Stimulated activated memory B cell treated with anti-CD40 and anti-IgM and Interleukin-4, amounts not matched to agents 10 μg/mL and 1 μg/mL and 100 μg/mL, for 72 hours (primary cell): ENCODE results near the gene GRK6.

Experiments
- ATAC-seq: fragments of 150-1000 bp; cut with Tn5 transposase; 2 replicates; pipeline ENCODE4 v1.10.0; 2021
- H3K27ac Mint-ChIP-seq: one replicate; pipeline ENCODE4 v1.8.0; 2022; ENCODE audit warnings: mild to moderate bottlenecking, mixed read lengths
- H3K27me3 Mint-ChIP-seq: one replicate; pipeline ENCODE4 v1.8.0; 2022; ENCODE audit warnings: mixed read lengths
- H3K36me3 Mint-ChIP-seq: one replicate; pipeline ENCODE4 v1.8.0; 2022; ENCODE audit warnings: mixed read lengths
- H3K4me1 Mint-ChIP-seq: one replicate; pipeline ENCODE4 v1.8.0; 2022; ENCODE audit warnings: mixed read lengths
- H3K4me3 Mint-ChIP-seq: one replicate; pipeline ENCODE4 v1.8.0; 2022; ENCODE audit warnings: mild to moderate bottlenecking, moderate library complexity, mixed read lengths
- H3K9me3 Mint-ChIP-seq: one replicate; pipeline ENCODE4 v1.8.0; 2022; ENCODE audit warnings: mixed read lengths

GRK6 gene

GRCh38 chr5:177438468-177438867, 12.0 kb downstream of the GRK6 start:
- ATAC-seq: no peak
- no peak overlapping the region for H3K4me3 Mint-ChIP-seq
- no peak overlapping the region for H3K27ac Mint-ChIP-seq
- peaks cover 14% of the 10 kb centered on the region for H3K4me1 Mint-ChIP-seq
- no peaks in the 10 kb centered on the region for H3K27me3 Mint-ChIP-seq
- peaks cover 59% of the 10 kb centered on the region for H3K36me3 Mint-ChIP-seq
- no peaks in the 10 kb centered on the region for H3K9me3 Mint-ChIP-seq

GRCh38 chr5:177439518-177440053, 13.1 kb downstream of the GRK6 start:
- Mint-ChIP-seq H3K27me3 (no peaks in the 10 kb centered on the region), H3K27ac (peak overlapping the region; percentile 56), H3K4me1 (peaks cover 24% of the 10 kb centered on the region), H3K36me3 (peaks cover 57% of the 10 kb centered on the region), H3K4me3 (no peak overlapping the region), H3K9me3 (no peaks in the 10 kb centered on the region)
- ATAC-seq: no peak

GRCh38 chr5:177440211-177440989, 13.9 kb downstream of the GRK6 start:
- H3K36me3 Mint-ChIP-seq: peaks cover 57% of the 10 kb centered on the region
- no peak overlapping the region for H3K4me3 Mint-ChIP-seq
- peak overlapping the region; percentile 56 for H3K27ac Mint-ChIP-seq
- H3K9me3 Mint-ChIP-seq: no peaks in the 10 kb centered on the region
- ATAC-seq: no peak
- no peaks in the 10 kb centered on the region for H3K27me3 Mint-ChIP-seq
- H3K4me1 Mint-ChIP-seq: peaks cover 32% of the 10 kb centered on the region

- H3K27ac Mint-ChIP-seq: peak overlapping the region; percentile 40
- H3K36me3 Mint-ChIP-seq: peaks cover 51% of the 10 kb centered on the region
- ATAC-seq: no peak
- H3K9me3 Mint-ChIP-seq: no peaks in the 10 kb centered on the region
- H3K27me3 Mint-ChIP-seq: no peaks in the 10 kb centered on the region
- H3K4me3 Mint-ChIP-seq: no peak overlapping the region
- H3K4me1 Mint-ChIP-seq: peaks cover 40% of the 10 kb centered on the region
These were observed 14.7 kb downstream of the GRK6 start for GRCh38 chr5:177440990-177441780.

GRCh38 chr5:177442066-177442826, 15.8 kb downstream of the GRK6 start:
- Mint-ChIP-seq H3K36me3 (peaks cover 40% of the 10 kb centered on the region), H3K4me3 (no peak overlapping the region), H3K27ac (no peak overlapping the region), H3K27me3 (no peaks in the 10 kb centered on the region), H3K4me1 (peaks cover 33% of the 10 kb centered on the region), H3K9me3 (no peaks in the 10 kb centered on the region)
- ATAC-seq: no peak

GRCh38 chr5:177443144-177443983, 16.9 kb downstream of the GRK6 start:
- peaks cover 37% of the 10 kb centered on the region for H3K4me1 Mint-ChIP-seq

GRCh38 chr5:177444106-177445051, 17.9 kb downstream of the GRK6 start:
- Mint-ChIP-seq H3K27me3 (no peaks in the 10 kb centered on the region), H3K4me3 (no peak overlapping the region), H3K9me3 (no peaks in the 10 kb centered on the region), H3K36me3 (peaks cover 22% of the 10 kb centered on the region), H3K4me1 (peaks cover 46% of the 10 kb centered on the region), H3K27ac (peak overlapping the region; percentile 46)
- no peak for ATAC-seq

More at GRCh38 chr5:177443144-177443983, 16.9 kb downstream of the GRK6 start:
- Mint-ChIP-seq H3K4me3 (no peak overlapping the region), H3K36me3 (peaks cover 29% of the 10 kb centered on the region), H3K27me3 (no peaks in the 10 kb centered on the region), H3K27ac (peak overlapping the region; percentile 46), H3K9me3 (no peaks in the 10 kb centered on the region)
- no peak for ATAC-seq

- H3K9me3 Mint-ChIP-seq: no peaks in the 10 kb centered on the region
- H3K27ac Mint-ChIP-seq: peak overlapping the region; percentile 46
- H3K27me3 Mint-ChIP-seq: no peaks in the 10 kb centered on the region
- H3K36me3 Mint-ChIP-seq: peaks cover 13% of the 10 kb centered on the region
- ATAC-seq: no peak
- peaks cover 48% of the 10 kb centered on the region for H3K4me1 Mint-ChIP-seq
- peak overlapping the region; percentile 80 for H3K4me3 Mint-ChIP-seq
These were observed 18.8 kb downstream of the GRK6 start for GRCh38 chr5:177445052-177445916.

GRCh38 chr5:177445917-177446199, 19.4 kb downstream of the GRK6 start:
- Mint-ChIP-seq H3K27ac (peak overlapping the region; percentile 46), H3K4me3 (peak overlapping the region; percentile 80), H3K4me1 (peaks cover 48% of the 10 kb centered on the region), H3K27me3 (no peaks in the 10 kb centered on the region), H3K9me3 (no peaks in the 10 kb centered on the region), H3K36me3 (peaks cover 13% of the 10 kb centered on the region)
- ATAC-seq: no peak

- H3K27ac Mint-ChIP-seq: peak within 1 kb of the TSS; percentile 46
- H3K4me1 Mint-ChIP-seq: peaks cover 48% of the 10 kb centered on the region
- H3K36me3 Mint-ChIP-seq: peaks cover 10% of the 10 kb centered on the region
- no peaks in the 10 kb centered on the region for H3K27me3 Mint-ChIP-seq
- peak; percentile 83 for ATAC-seq
- H3K9me3 Mint-ChIP-seq: no peaks in the 10 kb centered on the region
- H3K4me3 Mint-ChIP-seq: peak within 1 kb of the TSS; percentile 80
These were observed 20.0 kb downstream of the GRK6 start, which contains the start of gene PRR7 for GRCh38 chr5:177446200-177447065. Gene PRR7, plus strand, starts transcription at chr5:177446814. Its CDS starts 8,254 bp downstream, at chr5:177455068.

GRCh38 chr5:177447066-177447610, 20.7 kb downstream of the GRK6 start:
- no peaks in the 10 kb centered on the region for H3K9me3 Mint-ChIP-seq
- no peaks in the 10 kb centered on the region for H3K27me3 Mint-ChIP-seq
- peak overlapping the region; percentile 33 for H3K4me3 Mint-ChIP-seq
- peak; percentile 24 for ATAC-seq
- peaks cover 3% of the 10 kb centered on the region for H3K36me3 Mint-ChIP-seq
- no peak overlapping the region for H3K27ac Mint-ChIP-seq
- H3K4me1 Mint-ChIP-seq: peaks cover 52% of the 10 kb centered on the region
